PC-9 (cell line): ENCODE results near the gene PLXND1. TPM values are rescaled to one million over a fixed set of nuclear protein-coding genes. Genes with fewer than 3 reads are reported as not detected.

Experiments
- BruUV-seq: library from RNA; stranded (reverse); fragments of 400-500 nt; replicated peaks from 2 replicates; lab custom pipeline; 2021; lab: Mats Ljungman, UMichigan
- CTCF ChIA-PET: fragments of 300-600 bp; sonication (Branson Sonifier 250); formaldehyde crosslinking; loops from one replicate; lab custom pipeline; 2022; ENCODE audit warnings: antibody characterized with exemption; lab: Charles Lee
- POLR2A ChIA-PET: fragments of 300-600 bp; sonication (Branson Sonifier 250); formaldehyde crosslinking; loops from one replicate; lab custom pipeline; 2022; ENCODE audit warnings: antibody characterized with exemption; ENCODE audit not compliant: unreplicated experiment; lab: Charles Lee
- DNase-seq, 2 experiments: peaks; one replicate each; pipeline versions ENCODE4 v3.0.0 to v3.0.0-alpha.2; 2015 to 2022; ENCODE audit warnings: mixed read lengths in 1 of 2
- H2AFZ ChIP-seq: fragments of 200-600 bp; sonication (generic); 2 replicates; pipeline ENCODE4 v1.8.1; 2017; ENCODE audit warnings: antibody characterized with exemption
- H3F3A ChIP-seq: fragments of 200-600 bp; sonication (generic); 2 replicates; pipeline ENCODE4 v1.8.1; 2017; ENCODE audit warnings: antibody characterized with exemption, mild to moderate bottlenecking, low read depth; ENCODE audit not compliant: insufficient read depth
- H3K27ac ChIP-seq: fragments of 200-600 bp; sonication (generic); 2 replicates; pipeline ENCODE4 v1.6.1; 2016; ENCODE audit warnings: mixed run types
- H3K27me3 ChIP-seq: fragments of 200-600 bp; sonication (generic); 2 replicates; pipeline ENCODE4 v1.6.1; 2016; ENCODE audit warnings: low read depth, mixed run types; ENCODE audit not compliant: insufficient read depth
- H3K36me3 ChIP-seq: fragments of 200-600 bp; sonication (generic); 2 replicates; pipeline ENCODE4 v1.6.1; 2016; ENCODE audit warnings: low read depth, mixed run types
- H3K4me1 ChIP-seq: fragments of 200-600 bp; sonication (generic); replicated peaks from 2 replicates; pipeline ENCODE4 v1.6.1; 2016; ENCODE audit warnings: mixed run types; ENCODE audit not compliant: insufficient read depth
- H3K4me2 ChIP-seq: fragments of 200-600 bp; sonication (generic); 2 replicates; pipeline ENCODE4 v1.6.1; 2017; ENCODE audit warnings: mixed run types
- H3K4me3 ChIP-seq: fragments of 200-600 bp; sonication (generic); 2 replicates; pipeline ENCODE4 v1.6.1; 2016; ENCODE audit warnings: mixed run types
- H3K79me2 ChIP-seq: fragments of 200-600 bp; sonication (generic); 2 replicates; pipeline ENCODE4 v1.6.1; 2017; ENCODE audit warnings: low read depth, mixed run types
- H3K9me2 ChIP-seq: fragments of 200-600 bp; sonication (generic); 2 replicates; pipeline ENCODE4 v1.8.1; 2017; ENCODE audit warnings: mild to moderate bottlenecking; ENCODE audit not compliant: insufficient read depth
- H3K9me3 ChIP-seq: fragments of 200-600 bp; sonication (generic); 2 replicates; pipeline ENCODE4 v1.8.1; 2016; ENCODE audit warnings: low read depth; ENCODE audit not compliant: insufficient read depth
- H4K20me1 ChIP-seq: fragments of 200-600 bp; sonication (generic); 2 replicates; pipeline ENCODE4 v1.8.1; 2017; ENCODE audit not compliant: insufficient read depth
- EZH2 ChIP-seq: fragments of 200-600 bp; sonication (generic); IDR thresholded peaks from 2 replicates; pipeline ENCODE4 v1.8.0; 2017; ENCODE audit warnings: antibody characterized with exemption, low read depth
- intact Hi-C: fragments of 100-400 bp; cut with micrococcal nuclease; formaldehyde crosslinking; loops from one replicate; pipeline ENCODE4 v1.10.0; 2022; ENCODE audit not compliant: unreplicated experiment
- total RNA-seq: library from RNA; stranded (reverse); gene quantifications from 2 replicates; pipeline ENCODE4 v1.2.3, GENCODE V29; 2021
- TF ChIP-seq, protein P1 (sequence below): fragments of 200-600 bp; sonication (generic); conservative IDR thresholded peaks from 2 replicates; pipeline ENCODE4 v1.6.1; 2017; ENCODE audit warnings: mixed run types, antibody characterized with exemption, mild to moderate bottlenecking, moderate library complexity

The PLXND1 gene
- total RNA-seq, 1 experiment from 2014 or later = 44.4 TPM

DNA sequence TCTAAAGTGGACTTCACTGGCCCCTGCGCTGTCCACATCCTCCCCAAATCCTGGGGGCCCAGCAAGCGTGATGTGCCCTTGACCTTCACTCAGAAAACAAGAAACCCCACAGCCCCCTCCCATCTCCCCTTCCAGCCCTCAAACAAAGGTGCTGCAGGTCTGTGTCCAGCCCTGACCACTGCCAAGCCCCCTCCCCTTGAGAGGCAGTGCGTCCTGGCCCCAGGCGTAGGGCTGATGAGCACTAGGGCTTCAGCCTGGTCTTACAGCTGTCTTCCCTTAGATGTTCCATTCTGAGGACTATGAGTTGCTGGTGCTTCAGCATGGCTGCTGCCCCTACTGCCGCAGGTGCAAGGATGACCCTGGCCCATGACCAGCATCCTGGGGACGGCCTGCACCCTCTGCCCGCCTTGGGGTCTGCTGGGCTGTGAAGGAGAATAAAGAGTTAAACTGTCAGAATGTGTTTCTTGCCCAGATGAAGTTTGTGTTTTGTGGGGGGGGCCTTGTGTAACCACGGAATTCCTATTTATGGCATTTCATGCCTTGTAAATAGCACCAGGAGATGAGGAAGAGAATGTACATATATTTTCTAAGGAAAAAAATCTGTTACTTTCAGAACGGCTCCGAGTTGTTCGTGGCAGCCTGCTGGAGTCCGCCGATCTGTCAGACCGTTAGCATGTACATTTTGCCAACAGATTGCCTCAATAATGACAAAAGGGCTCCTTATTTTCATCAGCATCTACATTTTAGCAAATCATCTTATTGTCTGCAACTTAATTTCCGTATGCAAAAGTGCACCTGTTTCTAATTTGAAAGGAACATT is 86.4 kb downstream of the PLXND1 start:
- Histone ChIP-seq H3K79me2 (no peaks in the 10 kb centered on the region), H3K9me3 (no peaks in the 10 kb centered on the region), H3F3A (no peaks in the 10 kb centered on the region), H4K20me1 (no peaks in the 10 kb centered on the region), H3K4me1 (no peaks in the 10 kb centered on the region), H3K27me3 (no peaks in the 10 kb centered on the region), H3K4me2 (no peak overlapping the region), H3K36me3 (no peaks in the 10 kb centered on the region), H3K9me2 (no peaks in the 10 kb centered on the region), H3K4me3 (no peak overlapping the region), H3K27ac (no peak overlapping the region), H2AFZ (no peak overlapping the region)
- ChIA-PET CTCF (no interaction called here), POLR2A (no interaction called here)
- DNase-seq = no peak
- TF ChIP-seq, protein P1, sequence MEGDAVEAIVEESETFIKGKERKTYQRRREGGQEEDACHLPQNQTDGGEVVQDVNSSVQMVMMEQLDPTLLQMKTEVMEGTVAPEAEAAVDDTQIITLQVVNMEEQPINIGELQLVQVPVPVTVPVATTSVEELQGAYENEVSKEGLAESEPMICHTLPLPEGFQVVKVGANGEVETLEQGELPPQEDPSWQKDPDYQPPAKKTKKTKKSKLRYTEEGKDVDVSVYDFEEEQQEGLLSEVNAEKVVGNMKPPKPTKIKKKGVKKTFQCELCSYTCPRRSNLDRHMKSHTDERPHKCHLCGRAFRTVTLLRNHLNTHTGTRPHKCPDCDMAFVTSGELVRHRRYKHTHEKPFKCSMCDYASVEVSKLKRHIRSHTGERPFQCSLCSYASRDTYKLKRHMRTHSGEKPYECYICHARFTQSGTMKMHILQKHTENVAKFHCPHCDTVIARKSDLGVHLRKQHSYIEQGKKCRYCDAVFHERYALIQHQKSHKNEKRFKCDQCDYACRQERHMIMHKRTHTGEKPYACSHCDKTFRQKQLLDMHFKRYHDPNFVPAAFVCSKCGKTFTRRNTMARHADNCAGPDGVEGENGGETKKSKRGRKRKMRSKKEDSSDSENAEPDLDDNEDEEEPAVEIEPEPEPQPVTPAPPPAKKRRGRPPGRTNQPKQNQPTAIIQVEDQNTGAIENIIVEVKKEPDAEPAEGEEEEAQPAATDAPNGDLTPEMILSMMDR = no peak
- no peak for TF ChIP-seq EZH2
- intact Hi-C loops = no loop called here
- BruUV-seq = no TSS peak

DNA sequence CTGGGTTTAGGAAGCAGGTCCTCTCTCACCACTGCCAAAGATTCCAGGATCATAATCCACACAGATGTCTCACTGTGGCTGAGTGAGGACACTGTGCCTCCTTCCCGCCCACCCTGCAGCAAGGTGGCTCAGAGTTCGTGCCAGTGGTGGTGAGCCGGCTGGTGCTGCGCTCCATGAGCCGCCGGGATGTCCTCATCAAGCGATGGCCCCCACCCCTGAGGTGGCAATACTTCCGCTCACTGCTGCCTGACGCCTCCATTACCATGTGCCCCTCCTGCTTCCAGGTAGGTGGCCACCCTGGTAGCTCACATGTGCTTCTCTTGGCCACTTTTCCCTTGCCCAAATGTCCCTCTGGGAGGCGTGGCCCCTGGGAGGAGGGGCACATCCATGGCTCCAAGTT is 87.0 kb downstream of the PLXND1 start:
- ChIA-PET POLR2A (no interaction called here), CTCF (no interaction called here)
- H2AFZ ChIP-seq = no peak overlapping the region
- no peaks in the 10 kb centered on the region for H3K36me3 ChIP-seq
- no peaks in the 10 kb centered on the region for H4K20me1 ChIP-seq
- no peak for DNase-seq
- H3K27ac ChIP-seq = no peak overlapping the region
- H3K9me3 ChIP-seq = no peaks in the 10 kb centered on the region
- H3K27me3 ChIP-seq = no peaks in the 10 kb centered on the region
- no peak overlapping the region for H3K4me3 ChIP-seq
- H3K79me2 ChIP-seq = no peaks in the 10 kb centered on the region
- H3K4me2 ChIP-seq = no peak overlapping the region
- no peaks in the 10 kb centered on the region for H3K9me2 ChIP-seq
- TF ChIP-seq, protein P1 = no peak
- no peak for TF ChIP-seq EZH2
- intact Hi-C loops = no loop called here
- BruUV-seq = no TSS peak
- no peaks in the 10 kb centered on the region for H3K4me1 ChIP-seq
- H3F3A ChIP-seq = no peaks in the 10 kb centered on the region

DNA sequence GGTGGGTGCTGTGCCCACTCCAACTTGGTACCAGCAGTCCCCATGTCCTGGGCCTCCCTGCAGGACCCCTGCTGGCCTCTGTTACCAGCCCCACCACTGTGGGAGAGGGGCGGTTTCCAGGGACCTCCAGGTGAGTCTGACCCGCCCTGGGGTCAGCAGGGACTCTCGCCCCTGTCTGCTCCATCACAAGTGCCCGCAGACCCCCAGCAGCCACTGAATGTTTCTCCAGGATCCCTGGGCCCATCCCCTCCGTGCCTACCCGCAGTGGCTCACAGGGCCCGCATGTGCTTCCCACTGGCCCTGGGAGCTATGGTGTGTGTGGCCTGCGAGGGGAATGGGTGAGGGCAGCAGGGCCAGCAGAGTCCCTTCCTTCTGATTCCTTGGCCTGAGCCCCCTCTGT is 87.9 kb downstream of the PLXND1 start:
- no peak for TF ChIP-seq EZH2
- TF ChIP-seq, protein P1 = no peak
- Histone ChIP-seq H3K27me3 (no peaks in the 10 kb centered on the region), H2AFZ (no peak overlapping the region), H3F3A (no peaks in the 10 kb centered on the region), H3K36me3 (no peaks in the 10 kb centered on the region), H3K4me2 (no peak overlapping the region), H3K4me1 (no peaks in the 10 kb centered on the region), H4K20me1 (no peaks in the 10 kb centered on the region), H3K9me2 (no peaks in the 10 kb centered on the region), H3K4me3 (no peak overlapping the region), H3K9me3 (no peaks in the 10 kb centered on the region), H3K27ac (no peak overlapping the region), H3K79me2 (no peaks in the 10 kb centered on the region)
- ChIA-PET POLR2A (no interaction called here), CTCF (no interaction called here)
- no TSS peak for BruUV-seq
- no peak for DNase-seq
- intact Hi-C loops = no loop called here
